WTC11 (cell line): ENCODE results near the gene CDC20B. TPM values are rescaled to one million over a fixed set of nuclear protein-coding genes. Genes with fewer than 3 reads are reported as not detected.

Experiments used
- ATAC-seq: fragments of 200-7000 bp; cut with Tn5 transposase; 2 replicates; pipeline ENCODE4 v1.10.0; 2021; ENCODE audit warnings: mild to moderate bottlenecking, moderate library complexity
- CTCF ChIA-PET: fragments of 300-600 bp; sonication (Branson Sonifier 250); formaldehyde crosslinking; loops from one replicate; lab custom pipeline; 2021; ENCODE audit warnings: antibody characterized with exemption; lab: Charles Lee
- POLR2A ChIA-PET: fragments of 350-600 bp; sonication (Branson Sonifier 250); formaldehyde crosslinking; loops from one replicate; lab custom pipeline; 2021; ENCODE audit warnings: antibody characterized with exemption; lab: Charles Lee
- DNase-seq: peaks from one replicate; pipeline ENCODE4 v3.0.0; 2021; ENCODE audit warnings: low spot score
- H3K27ac Mint-ChIP-seq: 2 replicates; pipeline ENCODE4 v1.8.0; 2021; ENCODE audit warnings: mixed read lengths
- H3K27me3 Mint-ChIP-seq: 2 replicates; pipeline ENCODE4 v1.8.0; 2021; ENCODE audit warnings: low read depth, mild to moderate bottlenecking, moderate library complexity, mixed read lengths
- H3K36me3 Mint-ChIP-seq: 2 replicates; pipeline ENCODE4 v1.8.0; 2021; ENCODE audit warnings: mixed read lengths
- H3K4me1 Mint-ChIP-seq: 2 replicates; pipeline ENCODE4 v1.8.0; 2022; ENCODE audit warnings: mixed read lengths
- H3K4me3 Mint-ChIP-seq: 2 replicates; pipeline ENCODE4 v1.8.0; 2021; ENCODE audit warnings: mild to moderate bottlenecking, moderate library complexity, mixed read lengths
- H3K9me3 Mint-ChIP-seq: 2 replicates; pipeline ENCODE4 v1.8.0; 2021; ENCODE audit warnings: mixed read lengths
- ATF1 ChIP-seq: sonication (generic); formaldehyde crosslinking; IDR thresholded peaks from 2 replicates; pipeline ENCODE4 v1.8.1; 2023; ENCODE audit warnings: mild to moderate bottlenecking, moderate library complexity, missing genetic modification reagents
- ATF2 ChIP-seq: sonication (generic); formaldehyde crosslinking; IDR thresholded peaks from 2 replicates; pipeline ENCODE4 v1.8.1; 2022; ENCODE audit warnings: low read depth, missing genetic modification reagents, borderline replicate concordance
- GTF2I ChIP-seq: fragments of 250-450 bp; sonication (Bioruptor Pico); conservative IDR thresholded peaks from 2 replicates; pipeline ENCODE4 v1.4.0; 2021; ENCODE audit warnings: mild to moderate bottlenecking
- IRF1 ChIP-seq: sonication (generic); formaldehyde crosslinking; IDR thresholded peaks from 2 replicates; pipeline ENCODE4 v1.8.0; 2023; ENCODE audit warnings: missing genetic modification reagents
- OVOL2 ChIP-seq: fragments of 250-450 bp; sonication (Bioruptor Pico); IDR thresholded peaks from 2 replicates; pipeline ENCODE4 v1.9.0; 2021; ENCODE audit warnings: mild to moderate bottlenecking, borderline replicate concordance
- SOX15 ChIP-seq: fragments of 250-450 bp; sonication (Bioruptor Pico); IDR thresholded peaks from 2 replicates; pipeline ENCODE4 v1.9.0; 2021; ENCODE audit warnings: mild to moderate bottlenecking
- ZBTB21 ChIP-seq: sonication (generic); formaldehyde crosslinking; IDR thresholded peaks from 2 replicates; pipeline ENCODE4 v1.8.1; 2023; ENCODE audit warnings: mild to moderate bottlenecking, missing genetic modification reagents, borderline replicate concordance
- ZMAT4 ChIP-seq: fragments of 250-450 bp; sonication (Bioruptor Pico); IDR thresholded peaks from 2 replicates; pipeline ENCODE4 v1.9.0; 2021; ENCODE audit warnings: mild to moderate bottlenecking
- total RNA-seq: library from RNA; stranded (reverse); gene quantifications from 3 replicates; pipeline ENCODE4 v1.2.3, GENCODE V29; 2021
- TF ChIP-seq, protein P1 (sequence below): fragments of 250-450 bp; sonication (Bioruptor Pico); IDR thresholded peaks from 2 replicates; pipeline ENCODE4 v1.8.0; 2021; ENCODE audit warnings: mild to moderate bottlenecking
- TF ChIP-seq, protein P2 (sequence below): sonication (generic); formaldehyde crosslinking; IDR thresholded peaks from 2 replicates; pipeline ENCODE4 v1.8.0; 2023; ENCODE audit warnings: missing genetic modification reagents, mild to moderate bottlenecking, borderline replicate concordance
- TF ChIP-seq, protein P3 (sequence below): sonication (generic); formaldehyde crosslinking; IDR thresholded peaks from 2 replicates; pipeline ENCODE4 v1.8.1; 2023; ENCODE audit warnings: mild to moderate bottlenecking, missing genetic modification reagents
- TF ChIP-seq, protein P4 (sequence below): sonication (generic); formaldehyde crosslinking; IDR thresholded peaks from 2 replicates; pipeline ENCODE4 v1.8.1; 2022; ENCODE audit warnings: missing genetic modification reagents, borderline replicate concordance
- TF ChIP-seq, protein P5 (sequence below): sonication (generic); formaldehyde crosslinking; IDR thresholded peaks from 2 replicates; pipeline ENCODE4 v1.8.1; 2023; ENCODE audit warnings: mild to moderate bottlenecking, moderate library complexity, missing genetic modification reagents
- TF ChIP-seq, protein P6 (sequence below): fragments of 250-450 bp; sonication (Bioruptor Pico); IDR thresholded peaks from 2 replicates; pipeline ENCODE4 v1.9.0; 2021; ENCODE audit warnings: moderate library complexity, mild to moderate bottlenecking, inconsistent platforms, borderline replicate concordance

The CDC20B gene
- total RNA-seq, 1 experiment from 2014 or later = not detected

DNA sequence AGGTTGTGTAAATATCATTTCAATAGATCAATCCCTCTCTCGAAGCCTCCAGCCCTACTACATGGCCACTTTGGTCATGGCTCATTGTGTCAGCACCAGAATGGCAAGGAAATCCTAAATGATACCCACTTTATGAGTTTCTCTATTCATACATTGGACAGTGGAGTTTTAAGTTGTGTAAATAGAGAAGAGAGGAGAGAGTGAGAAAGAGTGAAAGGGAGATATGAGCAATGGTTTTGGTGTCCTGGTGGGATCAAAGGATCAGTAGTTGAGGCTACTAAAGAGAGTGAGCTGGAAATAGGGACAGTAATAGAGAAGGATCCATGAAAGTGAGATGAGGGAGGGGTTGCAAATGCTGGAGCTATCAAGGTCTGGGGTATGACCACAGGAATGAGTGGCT lies 102.0 kb downstream of the CDC20B start:
- DNase-seq (no peak), ATAC-seq (no peak)
- no peak for TF ChIP-seq ATF1 (CRISPR knock-in tag)
- TF ChIP-seq OVOL2 (CRISPR knock-in tag) = no peak
- TF ChIP-seq, protein P1, sequence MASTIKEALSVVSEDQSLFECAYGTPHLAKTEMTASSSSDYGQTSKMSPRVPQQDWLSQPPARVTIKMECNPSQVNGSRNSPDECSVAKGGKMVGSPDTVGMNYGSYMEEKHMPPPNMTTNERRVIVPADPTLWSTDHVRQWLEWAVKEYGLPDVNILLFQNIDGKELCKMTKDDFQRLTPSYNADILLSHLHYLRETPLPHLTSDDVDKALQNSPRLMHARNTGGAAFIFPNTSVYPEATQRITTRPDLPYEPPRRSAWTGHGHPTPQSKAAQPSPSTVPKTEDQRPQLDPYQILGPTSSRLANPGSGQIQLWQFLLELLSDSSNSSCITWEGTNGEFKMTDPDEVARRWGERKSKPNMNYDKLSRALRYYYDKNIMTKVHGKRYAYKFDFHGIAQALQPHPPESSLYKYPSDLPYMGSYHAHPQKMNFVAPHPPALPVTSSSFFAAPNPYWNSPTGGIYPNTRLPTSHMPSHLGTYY (CRISPR knock-in tag) = no peak
- TF ChIP-seq SOX15 (CRISPR knock-in tag) = no peak
- TF ChIP-seq, protein P2, sequence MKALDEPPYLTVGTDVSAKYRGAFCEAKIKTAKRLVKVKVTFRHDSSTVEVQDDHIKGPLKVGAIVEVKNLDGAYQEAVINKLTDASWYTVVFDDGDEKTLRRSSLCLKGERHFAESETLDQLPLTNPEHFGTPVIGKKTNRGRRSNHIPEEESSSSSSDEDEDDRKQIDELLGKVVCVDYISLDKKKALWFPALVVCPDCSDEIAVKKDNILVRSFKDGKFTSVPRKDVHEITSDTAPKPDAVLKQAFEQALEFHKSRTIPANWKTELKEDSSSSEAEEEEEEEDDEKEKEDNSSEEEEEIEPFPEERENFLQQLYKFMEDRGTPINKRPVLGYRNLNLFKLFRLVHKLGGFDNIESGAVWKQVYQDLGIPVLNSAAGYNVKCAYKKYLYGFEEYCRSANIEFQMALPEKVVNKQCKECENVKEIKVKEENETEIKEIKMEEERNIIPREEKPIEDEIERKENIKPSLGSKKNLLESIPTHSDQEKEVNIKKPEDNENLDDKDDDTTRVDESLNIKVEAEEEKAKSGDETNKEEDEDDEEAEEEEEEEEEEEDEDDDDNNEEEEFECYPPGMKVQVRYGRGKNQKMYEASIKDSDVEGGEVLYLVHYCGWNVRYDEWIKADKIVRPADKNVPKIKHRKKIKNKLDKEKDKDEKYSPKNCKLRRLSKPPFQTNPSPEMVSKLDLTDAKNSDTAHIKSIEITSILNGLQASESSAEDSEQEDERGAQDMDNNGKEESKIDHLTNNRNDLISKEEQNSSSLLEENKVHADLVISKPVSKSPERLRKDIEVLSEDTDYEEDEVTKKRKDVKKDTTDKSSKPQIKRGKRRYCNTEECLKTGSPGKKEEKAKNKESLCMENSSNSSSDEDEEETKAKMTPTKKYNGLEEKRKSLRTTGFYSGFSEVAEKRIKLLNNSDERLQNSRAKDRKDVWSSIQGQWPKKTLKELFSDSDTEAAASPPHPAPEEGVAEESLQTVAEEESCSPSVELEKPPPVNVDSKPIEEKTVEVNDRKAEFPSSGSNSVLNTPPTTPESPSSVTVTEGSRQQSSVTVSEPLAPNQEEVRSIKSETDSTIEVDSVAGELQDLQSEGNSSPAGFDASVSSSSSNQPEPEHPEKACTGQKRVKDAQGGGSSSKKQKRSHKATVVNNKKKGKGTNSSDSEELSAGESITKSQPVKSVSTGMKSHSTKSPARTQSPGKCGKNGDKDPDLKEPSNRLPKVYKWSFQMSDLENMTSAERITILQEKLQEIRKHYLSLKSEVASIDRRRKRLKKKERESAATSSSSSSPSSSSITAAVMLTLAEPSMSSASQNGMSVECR (CRISPR knock-in tag) = no peak
- TF ChIP-seq, protein P3, sequence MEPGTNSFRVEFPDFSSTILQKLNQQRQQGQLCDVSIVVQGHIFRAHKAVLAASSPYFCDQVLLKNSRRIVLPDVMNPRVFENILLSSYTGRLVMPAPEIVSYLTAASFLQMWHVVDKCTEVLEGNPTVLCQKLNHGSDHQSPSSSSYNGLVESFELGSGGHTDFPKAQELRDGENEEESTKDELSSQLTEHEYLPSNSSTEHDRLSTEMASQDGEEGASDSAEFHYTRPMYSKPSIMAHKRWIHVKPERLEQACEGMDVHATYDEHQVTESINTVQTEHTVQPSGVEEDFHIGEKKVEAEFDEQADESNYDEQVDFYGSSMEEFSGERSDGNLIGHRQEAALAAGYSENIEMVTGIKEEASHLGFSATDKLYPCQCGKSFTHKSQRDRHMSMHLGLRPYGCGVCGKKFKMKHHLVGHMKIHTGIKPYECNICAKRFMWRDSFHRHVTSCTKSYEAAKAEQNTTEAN (CRISPR knock-in tag) = no peak
- no peak for TF ChIP-seq ATF2 (CRISPR knock-in tag)
- TF ChIP-seq, protein P4, sequence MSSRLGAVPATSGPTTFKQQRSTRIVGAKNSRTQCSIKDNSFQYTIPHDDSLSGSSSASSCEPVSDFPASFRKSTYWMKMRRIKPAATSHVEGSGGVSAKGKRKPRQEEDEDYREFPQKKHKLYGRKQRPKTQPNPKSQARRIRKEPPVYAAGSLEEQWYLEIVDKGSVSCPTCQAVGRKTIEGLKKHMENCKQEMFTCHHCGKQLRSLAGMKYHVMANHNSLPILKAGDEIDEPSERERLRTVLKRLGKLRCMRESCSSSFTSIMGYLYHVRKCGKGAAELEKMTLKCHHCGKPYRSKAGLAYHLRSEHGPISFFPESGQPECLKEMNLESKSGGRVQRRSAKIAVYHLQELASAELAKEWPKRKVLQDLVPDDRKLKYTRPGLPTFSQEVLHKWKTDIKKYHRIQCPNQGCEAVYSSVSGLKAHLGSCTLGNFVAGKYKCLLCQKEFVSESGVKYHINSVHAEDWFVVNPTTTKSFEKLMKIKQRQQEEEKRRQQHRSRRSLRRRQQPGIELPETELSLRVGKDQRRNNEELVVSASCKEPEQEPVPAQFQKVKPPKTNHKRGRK (CRISPR knock-in tag) = no peak
- TF ChIP-seq, protein P5, sequence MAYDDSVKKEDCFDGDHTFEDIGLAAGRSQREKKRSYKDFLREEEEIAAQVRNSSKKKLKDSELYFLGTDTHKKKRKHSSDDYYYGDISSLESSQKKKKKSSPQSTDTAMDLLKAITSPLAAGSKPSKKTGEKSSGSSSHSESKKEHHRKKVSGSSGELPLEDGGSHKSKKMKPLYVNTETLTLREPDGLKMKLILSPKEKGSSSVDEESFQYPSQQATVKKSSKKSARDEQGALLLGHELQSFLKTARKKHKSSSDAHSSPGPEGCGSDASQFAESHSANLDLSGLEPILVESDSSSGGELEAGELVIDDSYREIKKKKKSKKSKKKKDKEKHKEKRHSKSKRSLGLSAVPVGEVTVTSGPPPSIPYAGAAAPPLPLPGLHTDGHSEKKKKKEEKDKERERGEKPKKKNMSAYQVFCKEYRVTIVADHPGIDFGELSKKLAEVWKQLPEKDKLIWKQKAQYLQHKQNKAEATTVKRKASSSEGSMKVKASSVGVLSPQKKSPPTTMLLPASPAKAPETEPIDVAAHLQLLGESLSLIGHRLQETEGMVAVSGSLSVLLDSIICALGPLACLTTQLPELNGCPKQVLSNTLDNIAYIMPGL (CRISPR knock-in tag) = no peak
- no peak for TF ChIP-seq ZBTB21
- TF ChIP-seq IRF1 (CRISPR knock-in tag) = no peak
- no peak for TF ChIP-seq GTF2I (CRISPR knock-in tag)
- TF ChIP-seq, protein P6, sequence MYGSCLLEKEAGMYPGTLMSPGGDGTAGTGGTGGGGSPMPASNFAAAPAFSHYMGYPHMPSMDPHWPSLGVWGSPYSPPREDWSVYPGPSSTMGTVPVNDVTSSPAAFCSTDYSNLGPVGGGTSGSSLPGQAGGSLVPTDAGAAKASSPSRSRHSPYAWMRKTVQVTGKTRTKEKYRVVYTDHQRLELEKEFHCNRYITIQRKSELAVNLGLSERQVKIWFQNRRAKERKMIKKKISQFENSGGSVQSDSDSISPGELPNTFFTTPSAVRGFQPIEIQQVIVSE = no peak
- TF ChIP-seq ZMAT4 = no peak
- H3K27me3 Mint-ChIP-seq = peaks cover 3% of the 10 kb centered on the region; the same call in 1 of the 2 replicates
- no peak overlapping the region for H3K4me3 Mint-ChIP-seq
- H3K9me3 Mint-ChIP-seq = no peaks in the 10 kb centered on the region
- H3K4me1 Mint-ChIP-seq = 0 out of 2 replicates have a peak, but pooled peaks cover 4% of the 10 kb centered on the region
- H3K27ac Mint-ChIP-seq = no peak overlapping the region
- CTCF ChIA-PET = interaction anchor here (1.8 kb wide), 1 partner anchor 127 kb away, joined by 5 read pairs; no protein-coding TSS in a partner anchor
- no peaks in the 10 kb centered on the region for H3K36me3 Mint-ChIP-seq
- POLR2A ChIA-PET = no interaction called here
